Measurements from ENCODE around the gene ZNF658. TPM values are rescaled to one million over a fixed set of nuclear protein-coding genes. Genes with fewer than 3 reads are reported as not detected.
"Not testable (repeated sequence)": the region's sequence is repeated elsewhere in the genome, so short reads cannot be mapped to it uniquely, and the experiment has no call there.

ZNF658 gene
- total and polyA plus RNA-seq, 2 donors (not counting 1 experiment from before 2014, with no cell fraction given), result 1.1 to 6.0 TPM

DNA sequence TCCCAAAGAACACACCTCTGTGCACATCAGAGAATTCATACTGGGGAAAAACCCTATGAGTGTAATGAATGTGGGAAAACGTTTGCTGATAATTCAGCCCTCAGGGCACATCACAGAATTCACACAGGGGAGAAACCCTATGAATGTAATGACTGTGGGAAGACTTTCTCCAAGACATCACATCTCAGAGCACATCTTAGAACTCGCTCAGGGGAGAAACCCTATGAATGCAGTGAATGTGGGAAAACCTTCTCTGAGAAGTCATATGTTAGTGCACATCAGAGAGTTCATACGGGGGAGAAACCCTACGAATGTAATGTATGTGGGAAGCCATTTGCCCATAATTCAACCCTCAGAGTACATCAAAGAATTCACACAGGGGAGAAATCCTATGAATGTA lies 19.5 kb downstream of the ZNF658 start:
- H3K9me3 ChIP-seq (ENCODE audit: control extremely low read depth in 1 of 3, control insufficient read depth in 2 of 3, insufficient read depth in 1 of 3, low read length in 2 of 3); H3K9ac ChIP-seq (ENCODE audit: low read length); ATAC-seq (ENCODE audit: low read depth); H3K4me1 Mint-ChIP-seq; H3K36me3 ChIP-seq (replicated peaks in 1 of 2; ENCODE audit: control extremely low read depth in 1 of 2, control insufficient read depth in 1 of 2, extremely low read depth in 1 of 2, insufficient read depth in 2 of 2, low read length in 1 of 2); H3K4me2 ChIP-seq (replicated peaks; ENCODE audit: low read depth, low read length, poor library complexity, severe bottlenecking); H2AFZ ChIP-seq (ENCODE audit: insufficient read depth, low read depth, low read length, poor library complexity, severe bottlenecking); H3K27me3 Mint-ChIP-seq; H3K4me1 ChIP-seq (ENCODE audit: control insufficient read depth in 2 of 2, insufficient read depth in 2 of 2, low read length in 2 of 2); DNase-seq; H3K4me3 Mint-ChIP-seq; H4K20me1 ChIP-seq (ENCODE audit: control insufficient read depth, insufficient read depth, low read length, poor library complexity, severe bottlenecking); H3K27me3 ChIP-seq (replicated peaks in 1 of 4; ENCODE audit: control extremely low read depth in 1 of 4, control insufficient read depth in 3 of 4, insufficient read depth in 4 of 4, low read length in 3 of 4); intact Hi-C loops (cut with micrococcal nuclease); POLR2A ChIA-PET; H3K27ac Mint-ChIP-seq; H3K79me2 ChIP-seq (ENCODE audit: control insufficient read depth, insufficient read depth, low read length); H3K4me3 ChIP-seq (ENCODE audit: control extremely low read depth in 1 of 5, extremely low read depth in 1 of 5, insufficient read depth in 1 of 5, low read depth in 2 of 5, low read length in 4 of 5); CTCF ChIA-PET; H3K27ac ChIP-seq (ENCODE audit: low read length in 2 of 2); H3K9me3 Mint-ChIP-seq (ENCODE audit: insufficient read depth): not testable (repeated sequence)
- no CpG with 5 or more reads among the region's 4 CpGs for WGBS (ENCODE audit: insufficient coverage)

DNA sequence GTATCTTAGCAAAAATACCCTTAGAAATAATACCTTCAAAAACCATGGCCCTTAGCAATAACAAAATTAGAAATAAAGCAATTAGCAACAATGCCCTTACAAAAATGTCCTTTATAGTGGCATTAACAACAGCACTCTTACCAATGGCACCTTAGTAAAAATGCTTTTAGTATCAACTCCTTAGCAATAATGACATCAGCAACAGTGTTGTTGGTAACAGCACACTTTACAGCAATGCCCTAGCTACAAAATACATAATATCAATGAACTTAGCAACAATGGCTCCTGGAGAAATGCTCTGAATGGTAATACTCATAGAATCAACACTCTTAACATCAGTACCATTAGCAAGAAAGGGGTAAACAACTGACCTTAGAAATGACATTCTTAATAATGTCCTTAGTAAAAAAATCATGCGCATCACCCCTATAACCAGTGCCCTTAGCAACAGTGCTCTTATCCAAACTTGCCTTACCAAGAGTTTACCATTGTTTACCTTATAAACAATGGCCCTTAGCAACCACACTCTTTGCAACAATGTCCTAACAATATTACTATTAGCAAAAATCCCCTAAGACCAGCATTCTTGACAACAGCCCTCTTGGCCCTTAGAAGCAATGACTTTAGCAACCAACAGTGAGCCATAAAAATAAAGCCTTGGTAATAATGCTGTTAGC lies 35.8 kb downstream of the ZNF658 start:
- H3K27me3 ChIP-seq (replicated peaks in 1 of 4; ENCODE audit: control extremely low read depth in 1 of 4, control insufficient read depth in 3 of 4, insufficient read depth in 4 of 4, low read length in 3 of 4); H4K20me1 ChIP-seq (ENCODE audit: control insufficient read depth, insufficient read depth, low read length, poor library complexity, severe bottlenecking); H3K9ac ChIP-seq (ENCODE audit: low read length); H3K4me3 Mint-ChIP-seq; H3K4me2 ChIP-seq (replicated peaks; ENCODE audit: low read depth, low read length, poor library complexity, severe bottlenecking); H3K9me3 ChIP-seq (ENCODE audit: control extremely low read depth in 1 of 3, control insufficient read depth in 2 of 3, insufficient read depth in 1 of 3, low read length in 2 of 3); CTCF ChIA-PET; H3K4me1 ChIP-seq (ENCODE audit: control insufficient read depth in 2 of 2, insufficient read depth in 2 of 2, low read length in 2 of 2); DNase-seq; ATAC-seq (ENCODE audit: low read depth); POLR2A ChIA-PET; H3K79me2 ChIP-seq (ENCODE audit: control insufficient read depth, insufficient read depth, low read length); H3K27ac ChIP-seq (ENCODE audit: low read length in 2 of 2); H3K27me3 Mint-ChIP-seq; H3K4me1 Mint-ChIP-seq; H3K36me3 ChIP-seq (replicated peaks in 1 of 2; ENCODE audit: control extremely low read depth in 1 of 2, control insufficient read depth in 1 of 2, extremely low read depth in 1 of 2, insufficient read depth in 2 of 2, low read length in 1 of 2); H3K9me3 Mint-ChIP-seq (ENCODE audit: insufficient read depth); H3K4me3 ChIP-seq (ENCODE audit: control extremely low read depth in 1 of 5, extremely low read depth in 1 of 5, insufficient read depth in 1 of 5, low read depth in 2 of 5, low read length in 4 of 5); H3K27ac Mint-ChIP-seq; H2AFZ ChIP-seq (ENCODE audit: insufficient read depth, low read depth, low read length, poor library complexity, severe bottlenecking); intact Hi-C loops (cut with micrococcal nuclease): not testable (repeated sequence)
- WGBS (ENCODE audit: insufficient coverage), result no CpG with 5 or more reads among the region's 1 CpG

DNA sequence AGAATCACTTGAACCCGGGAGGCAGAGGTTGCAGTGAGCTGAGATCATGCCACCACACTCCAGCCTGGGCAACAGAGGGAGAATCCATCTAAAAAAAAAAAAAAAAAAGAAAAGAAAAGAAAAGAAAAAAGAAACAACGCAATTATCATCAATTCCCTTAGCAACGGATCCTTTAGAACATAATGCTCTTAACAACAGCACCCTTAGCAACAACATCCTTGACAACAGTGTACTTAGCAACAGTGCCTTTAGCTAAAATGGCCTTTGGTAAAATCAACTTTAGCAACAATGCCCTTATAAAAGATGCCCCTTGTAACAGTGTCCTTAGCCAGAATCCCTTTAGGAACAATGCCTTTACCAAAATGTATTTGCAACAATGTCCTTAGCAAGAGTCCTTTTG lies 37.1 kb downstream of the ZNF658 start:
- H2AFZ ChIP-seq (ENCODE audit: insufficient read depth, low read depth, low read length, poor library complexity, severe bottlenecking); H3K4me3 ChIP-seq (ENCODE audit: control extremely low read depth in 1 of 5, extremely low read depth in 1 of 5, insufficient read depth in 1 of 5, low read depth in 2 of 5, low read length in 4 of 5); H3K4me1 Mint-ChIP-seq; H3K79me2 ChIP-seq (ENCODE audit: control insufficient read depth, insufficient read depth, low read length); H3K9me3 Mint-ChIP-seq (ENCODE audit: insufficient read depth); DNase-seq; H3K9ac ChIP-seq (ENCODE audit: low read length); H3K36me3 ChIP-seq (replicated peaks in 1 of 2; ENCODE audit: control extremely low read depth in 1 of 2, control insufficient read depth in 1 of 2, extremely low read depth in 1 of 2, insufficient read depth in 2 of 2, low read length in 1 of 2); CTCF ChIA-PET; H3K4me2 ChIP-seq (replicated peaks; ENCODE audit: low read depth, low read length, poor library complexity, severe bottlenecking); ATAC-seq (ENCODE audit: low read depth); H3K4me1 ChIP-seq (ENCODE audit: control insufficient read depth in 2 of 2, insufficient read depth in 2 of 2, low read length in 2 of 2); H3K9me3 ChIP-seq (ENCODE audit: control extremely low read depth in 1 of 3, control insufficient read depth in 2 of 3, insufficient read depth in 1 of 3, low read length in 2 of 3); H3K4me3 Mint-ChIP-seq; POLR2A ChIA-PET; H4K20me1 ChIP-seq (ENCODE audit: control insufficient read depth, insufficient read depth, low read length, poor library complexity, severe bottlenecking); intact Hi-C loops (cut with micrococcal nuclease); H3K27ac Mint-ChIP-seq; H3K27me3 Mint-ChIP-seq; H3K27me3 ChIP-seq (replicated peaks in 1 of 4; ENCODE audit: control extremely low read depth in 1 of 4, control insufficient read depth in 3 of 4, insufficient read depth in 4 of 4, low read length in 3 of 4); H3K27ac ChIP-seq (ENCODE audit: low read length in 2 of 2): not testable (repeated sequence)
- WGBS (ENCODE audit: insufficient coverage), result no CpG with 5 or more reads among the region's 3 CpGs

DNA sequence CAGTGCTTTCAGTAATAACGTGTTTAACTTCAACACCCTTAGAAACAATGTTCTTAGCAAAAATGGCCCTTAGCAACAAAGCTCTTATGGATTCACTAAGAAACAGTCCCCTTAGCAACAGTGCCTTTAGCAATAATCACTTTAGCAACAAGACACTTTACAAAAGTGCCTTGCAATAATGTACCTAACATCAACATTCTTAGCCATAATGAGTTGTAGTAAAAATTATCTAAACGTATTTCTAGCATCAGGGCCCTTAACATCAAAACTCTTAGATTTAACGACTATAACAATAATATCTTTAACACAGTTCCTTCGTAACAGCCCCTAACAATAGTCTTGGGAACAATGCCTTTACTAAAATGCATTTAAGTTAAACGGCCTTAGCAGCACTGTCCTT lies 37.8 kb downstream of the ZNF658 start:
- H3K27me3 Mint-ChIP-seq; H3K79me2 ChIP-seq (ENCODE audit: control insufficient read depth, insufficient read depth, low read length); H4K20me1 ChIP-seq (ENCODE audit: control insufficient read depth, insufficient read depth, low read length, poor library complexity, severe bottlenecking); H3K27ac ChIP-seq (ENCODE audit: low read length in 2 of 2); H3K27ac Mint-ChIP-seq; H3K4me3 Mint-ChIP-seq; H3K27me3 ChIP-seq (replicated peaks in 1 of 4; ENCODE audit: control extremely low read depth in 1 of 4, control insufficient read depth in 3 of 4, insufficient read depth in 4 of 4, low read length in 3 of 4); intact Hi-C loops (cut with micrococcal nuclease); H3K4me2 ChIP-seq (replicated peaks; ENCODE audit: low read depth, low read length, poor library complexity, severe bottlenecking); H3K4me1 ChIP-seq (ENCODE audit: control insufficient read depth in 2 of 2, insufficient read depth in 2 of 2, low read length in 2 of 2); DNase-seq; POLR2A ChIA-PET; H3K4me3 ChIP-seq (ENCODE audit: control extremely low read depth in 1 of 5, extremely low read depth in 1 of 5, insufficient read depth in 1 of 5, low read depth in 2 of 5, low read length in 4 of 5); ATAC-seq (ENCODE audit: low read depth); H2AFZ ChIP-seq (ENCODE audit: insufficient read depth, low read depth, low read length, poor library complexity, severe bottlenecking); CTCF ChIA-PET; H3K9me3 Mint-ChIP-seq (ENCODE audit: insufficient read depth); H3K9ac ChIP-seq (ENCODE audit: low read length); H3K4me1 Mint-ChIP-seq; H3K36me3 ChIP-seq (replicated peaks in 1 of 2; ENCODE audit: control extremely low read depth in 1 of 2, control insufficient read depth in 1 of 2, extremely low read depth in 1 of 2, insufficient read depth in 2 of 2, low read length in 1 of 2); H3K9me3 ChIP-seq (ENCODE audit: control extremely low read depth in 1 of 3, control insufficient read depth in 2 of 3, insufficient read depth in 1 of 3, low read length in 2 of 3): not testable (repeated sequence)
- WGBS (ENCODE audit: insufficient coverage), result 94% methylated on average over 3 of the region's 5 CpGs
